Mesangial cell (primary cell): Measurements from ENCODE around the gene IP6K2. TPM values are rescaled to one million over a fixed set of nuclear protein-coding genes. Genes with fewer than 3 reads are reported as not detected.

Experiments
- total RNA-seq: library from RNA; depleted of rRNA; stranded (reverse); fragments of >200 nt; gene quantifications from 2 replicates; pipeline ENCODE4 v1.2.3, GENCODE V29; 2015

Gene IP6K2, protein sequence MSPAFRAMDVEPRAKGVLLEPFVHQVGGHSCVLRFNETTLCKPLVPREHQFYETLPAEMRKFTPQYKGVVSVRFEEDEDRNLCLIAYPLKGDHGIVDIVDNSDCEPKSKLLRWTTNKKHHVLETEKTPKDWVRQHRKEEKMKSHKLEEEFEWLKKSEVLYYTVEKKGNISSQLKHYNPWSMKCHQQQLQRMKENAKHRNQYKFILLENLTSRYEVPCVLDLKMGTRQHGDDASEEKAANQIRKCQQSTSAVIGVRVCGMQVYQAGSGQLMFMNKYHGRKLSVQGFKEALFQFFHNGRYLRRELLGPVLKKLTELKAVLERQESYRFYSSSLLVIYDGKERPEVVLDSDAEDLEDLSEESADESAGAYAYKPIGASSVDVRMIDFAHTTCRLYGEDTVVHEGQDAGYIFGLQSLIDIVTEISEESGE
- total RNA-seq = 60.1 and 76.3 TPM in 2 replicates

DNA sequence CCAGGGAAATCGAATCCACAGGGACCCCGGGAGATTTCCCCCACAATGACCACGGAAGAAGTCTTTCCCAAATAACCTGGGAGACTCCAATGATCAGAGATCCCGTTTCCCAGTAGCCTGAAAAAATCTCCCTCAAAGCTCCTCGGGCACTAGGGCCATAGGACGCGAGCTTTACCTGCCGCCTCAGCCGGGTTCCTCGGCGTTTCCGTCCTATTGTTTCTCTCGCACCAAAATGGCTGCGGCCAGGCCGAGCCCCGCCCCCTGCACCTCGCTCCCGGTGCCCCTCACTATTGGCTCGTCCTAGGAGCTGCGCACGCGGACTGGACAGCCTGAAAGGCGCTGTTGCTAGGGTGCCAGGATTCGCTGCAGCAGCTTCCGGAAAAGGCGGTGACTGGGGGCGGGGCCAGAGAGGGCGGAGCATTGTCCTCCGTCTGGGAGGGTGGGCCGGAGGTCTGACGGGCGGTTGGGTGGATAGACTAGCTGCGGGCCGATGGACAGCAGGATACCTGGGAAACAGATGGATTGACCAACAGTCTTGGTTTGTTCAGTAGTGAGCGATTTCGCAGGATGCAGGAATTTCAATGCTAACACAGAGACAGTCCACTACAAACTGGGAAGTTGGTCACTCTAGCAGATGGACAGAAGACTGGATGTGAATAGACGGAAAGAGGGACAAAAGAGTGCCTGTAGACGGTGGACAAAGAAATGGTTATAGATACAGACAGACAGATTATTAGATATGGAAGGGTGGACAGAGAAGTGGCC lies at the start of gene IP6K2:
Gene IP6K2 (minus strand): TSS at position 240 of the 765 bp plus-strand sequence. CDS start 21,930 bp downstream, outside the sequence.

DNA sequence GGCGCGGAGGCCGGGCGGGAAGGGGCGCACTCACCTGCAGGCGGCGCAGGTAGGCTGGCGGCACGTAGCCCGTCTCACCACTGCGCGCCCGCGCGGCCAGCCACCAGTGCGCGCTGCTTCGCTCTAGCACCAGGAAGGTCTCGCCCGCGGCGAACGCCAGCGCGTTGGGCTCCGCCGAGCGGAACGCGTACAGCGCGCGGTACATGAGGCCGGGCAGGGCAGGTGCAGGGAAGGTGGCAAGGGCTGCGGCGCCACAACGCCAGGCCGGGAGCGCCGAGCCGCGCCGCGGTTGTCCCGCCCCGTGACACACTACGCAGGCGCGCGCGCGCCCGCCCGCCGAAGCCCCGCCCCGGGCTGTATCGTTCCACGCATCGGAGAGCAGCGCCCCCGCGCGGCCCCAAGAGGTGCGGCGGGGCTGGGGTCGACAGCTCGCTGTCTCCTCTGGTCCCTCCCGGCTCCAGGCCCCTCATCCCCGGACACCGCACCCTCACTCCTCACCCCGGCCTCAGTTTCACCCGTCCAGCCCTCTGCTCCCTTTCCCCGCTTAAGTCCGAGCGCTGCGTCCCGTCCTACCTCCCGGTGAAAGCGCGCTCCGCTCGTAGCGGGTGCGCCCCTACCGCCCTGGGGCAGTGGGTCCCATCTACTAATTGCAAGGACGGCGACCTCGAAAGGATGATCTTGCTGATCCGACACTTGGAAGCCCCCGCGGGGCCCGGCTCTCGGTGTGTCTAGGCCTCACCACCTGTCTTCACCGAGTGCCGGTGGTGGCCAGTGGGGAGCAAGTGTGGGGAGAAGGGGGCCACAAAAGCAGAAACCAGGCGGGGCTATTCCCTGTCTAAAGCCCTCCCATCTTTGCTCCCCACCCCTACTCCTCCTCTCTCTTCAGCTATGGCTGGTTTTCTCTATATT lies 31.2 kb downstream of the IP6K2 start, which contains the start of gene NCKIPSD:
Gene NCKIPSD (minus strand): TSS at position 313 of the 909 bp plus-strand sequence. CDS start 108 bp downstream, at position 205.

DNA sequence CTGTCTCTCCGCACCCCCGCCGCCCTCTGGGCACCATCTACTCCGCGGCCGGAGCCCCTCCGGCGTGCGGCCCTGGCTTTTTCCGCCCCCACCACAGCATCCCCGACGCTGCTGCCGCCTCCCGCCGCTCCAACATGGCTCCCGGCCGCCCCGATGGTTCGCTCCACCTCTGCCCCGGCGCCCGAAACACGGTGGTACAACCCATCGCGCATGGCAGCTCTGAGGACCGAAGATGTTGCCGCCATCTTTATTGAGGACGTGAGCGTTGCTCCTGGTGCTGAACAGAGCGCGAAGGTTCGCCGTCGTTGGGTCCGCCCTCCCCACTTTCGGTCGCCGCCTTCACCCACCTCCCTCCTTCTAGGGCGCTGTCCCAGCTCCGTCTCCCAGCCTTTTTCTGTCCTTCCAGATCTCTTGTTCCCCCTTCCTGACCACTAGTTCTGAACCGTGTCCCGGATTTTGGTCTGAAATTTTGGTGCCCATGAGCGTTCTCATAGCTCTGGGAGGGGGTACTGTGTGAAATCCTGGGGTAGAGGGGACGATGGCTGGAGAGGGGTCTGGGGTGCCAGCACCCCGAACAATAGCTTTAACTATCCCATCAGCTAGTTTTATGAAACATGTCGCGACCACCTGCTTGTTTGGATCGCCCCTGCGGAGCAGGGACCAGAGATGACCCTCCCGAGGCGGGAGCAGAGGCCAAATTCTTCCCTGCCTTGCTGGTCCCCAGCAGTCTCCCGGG lies 54.1 kb downstream of the IP6K2 start, which contains the start of gene CELSR3:
Gene CELSR3 (minus strand): TSS at position 134 of the 736 bp plus-strand sequence. CDS start 252 bp downstream, outside the sequence.

Other genes starting within 250 kb of the IP6K2 start
- gene SHISA5, start 213.0 kb downstream of the IP6K2 start, total RNA-seq = 190 and 243 TPM in 2 replicates
- 7.1 and 7.5 TPM in 2 replicates for gene PFKFB4, start 160.4 kb downstream of the IP6K2 start, total RNA-seq
- 8.4 and 9.9 TPM in 2 replicates for gene UCN2, start 153.4 kb downstream of the IP6K2 start, total RNA-seq
- gene COL7A1, start 121.9 kb downstream of the IP6K2 start, total RNA-seq = 122 and 146 TPM in 2 replicates
- 349 and 382 TPM in 2 replicates for gene UQCRC1, start 107.6 kb downstream of the IP6K2 start, total RNA-seq
- gene TMEM89, start 95.5 kb downstream of the IP6K2 start, total RNA-seq = not detected in 2 replicates
- 28.2 and 29.3 TPM in 2 replicates for gene SLC26A6, start 81.8 kb downstream of the IP6K2 start, total RNA-seq
- 1.1 and 3.8 TPM in 2 replicates for gene CELSR3, start 54.3 kb downstream of the IP6K2 start, total RNA-seq
- gene NCKIPSD, start 31.3 kb downstream of the IP6K2 start, total RNA-seq = 20.5 and 24.4 TPM in 2 replicates
- 21.8 and 27.9 TPM in 2 replicates for gene PRKAR2A, start 130.7 kb upstream of the IP6K2 start, total RNA-seq
- 8.6 and 13.1 TPM in 2 replicates for gene SLC25A20, start 181.7 kb upstream of the IP6K2 start, total RNA-seq
- 72.1 and 85.6 TPM in 2 replicates for gene ARIH2, start 201.6 kb upstream of the IP6K2 start, total RNA-seq